NCI-H2029 treated with DMSO at 0.1 percent for 48 hours (cell line): Measurements from ENCODE around the gene BRD7.

Experiments
- DNase-seq: peaks from one replicate; lab custom pipeline; 2025; lab: John Stamatoyannopoulos, UW

BRD7 gene

DNA sequence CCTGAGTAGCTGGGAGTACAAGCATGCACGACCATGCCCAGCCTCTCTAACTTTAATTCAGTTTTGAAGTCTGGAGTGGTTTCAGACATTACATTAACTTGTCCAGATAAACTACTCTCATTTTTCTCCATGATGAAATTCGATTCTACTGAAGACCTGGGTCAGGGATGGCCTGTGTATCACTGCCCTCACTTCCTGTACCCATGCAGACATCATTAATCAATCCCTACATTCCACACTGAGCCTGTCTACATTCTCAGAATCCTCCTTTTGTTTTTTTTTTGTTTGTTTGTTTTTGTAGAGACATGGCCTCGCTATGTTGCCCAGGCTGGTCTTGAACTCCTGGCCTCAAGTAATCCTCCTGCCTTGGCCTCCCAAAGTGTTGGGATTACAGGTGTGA is 79.9 kb downstream of the BRD7 start:
- DNase-seq = no peak

GRCh38 chr16:50288026-50288425 is 80.8 kb downstream of the BRD7 start:
- no peak for DNase-seq

DNA sequence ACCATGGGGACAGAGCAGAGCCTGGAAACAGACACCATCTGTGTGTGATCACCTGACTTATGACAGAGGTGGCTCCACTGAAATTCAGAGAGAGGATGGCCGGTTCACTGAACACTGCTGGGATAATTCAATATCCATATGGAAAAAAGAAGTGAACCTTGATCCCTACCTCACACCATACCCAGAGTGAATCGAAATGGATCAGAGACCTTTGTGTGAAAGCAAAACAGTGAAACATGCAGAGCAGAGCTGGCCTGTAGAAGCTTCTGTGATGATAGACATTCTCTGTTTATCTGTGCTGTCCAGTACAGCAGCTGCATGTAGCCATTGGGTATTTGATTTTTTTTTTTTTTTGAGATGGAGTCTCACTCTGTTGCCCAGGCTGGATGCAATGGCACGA is 82.1 kb downstream of the BRD7 start:
- no peak for DNase-seq

DNA sequence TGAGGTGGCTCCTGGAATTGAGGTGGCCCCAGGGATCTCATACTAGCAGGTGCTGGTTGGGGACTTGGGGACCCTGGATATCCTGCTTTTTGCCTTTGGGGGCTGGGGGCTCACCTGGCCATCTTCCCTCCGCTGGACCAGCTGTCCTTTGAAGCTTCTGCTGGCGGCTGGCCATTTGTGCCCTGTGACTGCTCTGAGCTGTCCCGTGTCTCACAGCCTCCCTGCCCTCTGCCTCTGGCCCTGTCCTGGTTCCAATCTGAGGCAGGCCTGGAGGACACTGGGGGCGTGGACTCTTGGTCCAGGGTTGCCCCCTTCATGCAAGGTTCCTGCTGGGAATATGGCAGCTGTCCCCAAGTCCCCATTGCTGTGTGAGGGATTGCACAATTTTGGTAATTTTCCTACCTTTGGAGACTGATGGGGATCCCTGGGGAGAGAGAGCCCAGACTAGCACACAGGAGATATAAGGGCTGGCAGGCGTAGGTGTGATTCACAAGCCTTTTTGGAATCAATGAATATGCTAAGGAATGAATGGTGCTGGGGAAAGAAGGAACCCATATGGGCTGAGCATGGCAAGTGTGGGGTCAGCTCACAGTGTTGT is 83.3 kb downstream of the BRD7 start:
- no peak for DNase-seq

- no peak for DNase-seq
Measured at GRCh38 chr16:50284131-50284911, 84.5 kb downstream of the BRD7 start.

DNA sequence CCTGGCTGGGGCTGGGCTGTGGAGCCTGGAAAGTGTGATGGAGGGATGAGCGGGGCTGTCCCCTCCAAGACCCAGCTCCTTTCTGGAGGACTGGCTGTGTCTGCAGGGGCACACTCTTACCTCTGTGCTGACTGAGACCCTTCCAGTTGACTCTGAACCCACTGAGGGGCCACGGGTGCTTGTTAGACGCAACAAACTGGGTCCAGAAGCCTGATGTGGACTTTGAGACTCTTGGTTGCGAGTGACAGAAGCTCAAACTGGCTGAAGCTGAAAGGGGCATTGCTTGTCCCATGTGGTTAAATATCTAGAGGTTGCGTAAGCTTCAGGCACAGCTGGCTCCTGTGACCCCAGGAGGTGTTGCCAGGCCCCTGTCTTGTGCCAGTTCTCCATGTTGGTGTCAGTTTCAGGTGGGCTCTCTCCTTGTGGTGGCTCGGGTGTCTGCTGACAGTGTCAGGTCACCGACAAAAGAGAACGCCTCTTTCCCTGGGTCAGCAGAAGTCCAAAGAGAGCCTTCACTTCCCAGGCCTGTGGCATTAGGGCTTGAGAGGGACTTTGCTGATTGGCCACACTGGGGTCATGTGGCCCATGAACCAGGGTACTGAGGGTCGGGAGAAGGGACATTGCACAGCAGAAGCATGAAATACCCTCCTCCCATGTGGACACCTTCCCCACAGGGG is 85.7 kb downstream of the BRD7 start:
- no peak for DNase-seq

- DNase-seq = no peak
Measured at GRCh38 chr16:50282010-50282538, 86.7 kb downstream of the BRD7 start.

- DNase-seq = no peak
Measured at GRCh38 chr16:50281391-50282009, 87.3 kb downstream of the BRD7 start.

DNA sequence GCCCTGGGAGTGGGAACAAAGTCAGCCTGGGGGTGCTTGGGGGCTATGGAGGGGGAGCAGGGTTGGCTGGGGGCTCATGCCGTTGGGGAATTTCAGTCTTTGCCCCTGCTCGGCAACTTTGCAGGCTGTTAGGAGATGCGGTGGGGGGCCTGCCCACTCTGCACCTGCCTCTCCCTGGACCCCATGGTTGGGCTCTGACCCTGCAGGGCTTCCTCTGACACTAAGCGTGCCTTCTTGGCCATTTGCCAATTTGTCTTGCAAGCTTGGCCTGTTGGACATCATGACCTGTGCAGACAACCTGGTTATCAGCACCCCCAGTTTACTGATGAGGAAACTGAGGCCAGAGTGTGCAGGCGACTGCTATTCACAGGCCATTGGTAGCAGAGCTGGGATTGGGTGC is 87.9 kb downstream of the BRD7 start:
- DNase-seq = no peak

DNA sequence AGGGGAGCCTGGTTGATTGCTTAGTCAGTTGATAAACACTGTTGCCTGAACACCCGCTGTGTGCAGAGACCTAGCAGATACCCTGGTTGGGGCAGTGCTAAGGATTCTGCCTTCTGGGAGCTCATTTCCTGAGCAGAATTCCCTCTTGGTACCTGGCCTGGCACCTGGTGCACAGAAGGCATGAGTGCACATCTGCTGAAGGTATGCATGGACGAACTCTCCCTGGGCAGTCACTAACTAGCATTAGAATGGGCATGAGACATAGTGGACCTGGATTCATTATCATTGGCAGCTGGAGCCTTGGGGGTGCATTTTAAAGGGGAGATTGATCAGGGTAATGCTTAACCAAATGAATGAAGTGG is 89.3 kb downstream of the BRD7 start:
- DNase-seq = no peak

GRCh38 chr16:50278251-50278650 is 90.5 kb downstream of the BRD7 start:
- DNase-seq = no peak

DNA sequence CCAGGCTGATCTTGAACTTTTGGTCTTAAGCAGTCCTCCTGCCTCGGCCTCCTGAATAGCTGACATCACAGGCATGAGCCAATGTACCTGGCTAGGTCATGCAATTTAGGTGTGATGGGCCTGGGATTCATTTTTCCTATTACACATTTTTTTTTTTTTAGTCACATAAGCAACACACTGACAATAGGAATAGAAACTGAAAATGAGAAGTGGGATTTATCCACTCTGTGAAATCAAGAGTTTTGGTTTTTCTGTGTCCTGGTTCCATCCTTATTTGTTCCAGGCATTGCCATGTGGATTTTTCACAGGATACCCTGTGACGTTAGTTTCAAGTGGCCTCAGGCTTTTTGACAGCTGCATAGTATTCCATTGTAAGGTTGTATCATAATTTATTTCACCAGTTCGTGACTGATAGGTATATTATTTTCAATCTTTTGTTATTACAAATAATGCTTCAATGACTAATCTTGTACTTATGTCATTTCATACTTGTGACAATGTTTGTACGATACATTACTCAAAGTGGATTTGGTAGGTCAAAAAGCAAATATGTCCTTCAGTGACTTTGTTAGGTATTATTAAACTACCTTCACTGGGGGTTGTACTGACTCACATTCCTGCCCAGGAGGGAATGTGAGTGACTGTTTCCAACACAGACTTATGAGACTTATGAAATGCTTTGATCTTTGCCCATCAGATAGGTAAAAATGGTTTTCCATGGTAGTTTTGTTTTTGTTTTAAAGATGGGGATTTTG is 91.8 kb downstream of the BRD7 start:
- DNase-seq = no peak

DNA sequence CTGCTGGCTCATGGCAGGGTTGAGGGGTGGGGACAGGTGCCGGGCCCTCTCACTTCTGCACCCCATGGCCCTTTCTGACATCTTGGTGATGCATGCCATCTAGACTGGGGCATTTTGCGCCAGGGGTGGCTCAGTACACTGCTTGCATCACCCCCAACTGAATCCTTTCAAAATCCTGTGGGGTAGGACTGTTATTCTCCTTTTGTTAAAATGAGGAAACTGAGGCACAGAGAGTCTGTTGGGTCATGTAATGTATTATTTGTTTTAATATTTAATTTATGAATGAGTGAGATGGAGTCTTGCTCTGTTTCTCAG is 92.5 kb downstream of the BRD7 start:
- no peak for DNase-seq

GRCh38 chr16:50275428-50276325 is 93.1 kb downstream of the BRD7 start:
- DNase-seq = no peak

DNA sequence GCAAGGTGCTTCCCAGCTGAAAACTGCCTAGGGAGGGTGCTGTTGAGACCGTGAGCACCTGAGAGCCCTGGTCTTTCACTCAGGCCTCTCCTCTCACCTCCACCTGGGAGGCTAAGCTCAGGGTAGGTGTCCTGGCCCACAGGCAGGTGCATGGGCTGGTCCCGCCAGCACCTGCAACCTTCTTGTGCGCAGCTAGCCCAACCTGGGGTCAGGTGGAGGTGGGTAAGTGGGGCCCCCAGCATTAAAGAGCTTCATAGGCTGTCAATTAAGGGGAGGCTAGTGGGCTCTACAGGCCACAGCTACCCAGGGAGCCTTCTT is 93.7 kb downstream of the BRD7 start:
- DNase-seq = no peak

GRCh38 chr16:50274326-50275097 is 94.3 kb downstream of the BRD7 start:
- no peak for DNase-seq

- DNase-seq = no peak
Measured at GRCh38 chr16:50273888-50274325, 94.9 kb downstream of the BRD7 start.

- DNase-seq = no peak
Measured at GRCh38 chr16:50273382-50273690, 95.5 kb downstream of the BRD7 start.

DNA sequence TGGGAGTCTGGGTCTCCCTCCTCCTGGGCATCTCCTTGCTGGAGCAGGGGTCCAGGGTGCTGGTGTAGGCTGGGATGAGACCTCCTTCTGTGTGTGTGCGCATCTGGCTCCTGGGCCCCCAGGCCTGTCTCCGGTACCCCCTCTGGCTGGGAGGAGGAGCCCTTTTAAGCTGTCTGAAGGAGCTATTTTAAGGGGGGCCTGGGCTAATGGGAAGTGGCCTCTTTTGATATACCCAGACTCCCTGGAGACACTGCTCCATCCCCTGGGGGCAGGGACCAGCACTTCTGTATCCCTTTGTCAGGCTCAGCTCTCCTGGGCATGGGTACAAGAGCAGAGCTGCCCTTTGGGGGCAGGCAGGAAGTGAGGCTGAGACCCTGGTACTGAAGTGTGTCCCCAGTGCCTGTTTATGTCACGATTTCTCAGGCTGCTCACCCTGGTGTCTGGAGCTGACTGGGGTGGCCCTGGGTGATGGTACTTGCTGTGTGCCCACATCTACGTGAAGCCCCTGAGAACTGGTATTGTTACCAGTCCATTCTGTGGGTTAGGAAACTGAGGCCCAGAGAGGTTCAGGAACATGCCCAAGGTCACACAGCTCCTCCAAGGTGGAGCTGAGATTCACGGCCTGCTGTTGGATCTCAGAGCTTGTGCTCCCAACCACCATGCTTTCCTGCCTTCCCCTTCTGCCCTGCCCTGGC is 96.0 kb downstream of the BRD7 start:
- no peak for DNase-seq

GRCh38 chr16:50272111-50272571 is 96.6 kb downstream of the BRD7 start:
- no peak for DNase-seq
